Occipital lobe (tissue), 2 donors: ENCODE results near the gene KRTAP20-1. TPM values are rescaled to one million over a fixed set of nuclear protein-coding genes. Genes with fewer than 3 reads are reported as not detected.

Source experiments
- DNase-seq: peaks from one replicate; lab custom pipeline; 2025; lab: John Stamatoyannopoulos, UW
- total RNA-seq: library from RNA; depleted of rRNA; stranded (reverse); fragments of >200 nt; gene quantifications from one replicate; pipeline ENCODE4 v1.2.3, GENCODE V29; 2014

The KRTAP20-1 gene
- not detected for total RNA-seq

- no peak for DNase-seq
Measured at GRCh38 chr21:30616125-30616524, at the start of gene KRTAP20-1. KRTAP20-1 (plus strand) TSS chr21:30616425; CDS start chr21:30616455, 30 bp downstream.

GRCh38 chr21:30567617-30568016 is 48.6 kb upstream of the KRTAP20-1 start:
- no peak for DNase-seq

- DNase-seq: no peak
Measured at GRCh38 chr21:30577766-30578165, 38.5 kb upstream of the KRTAP20-1 start.

GRCh38 chr21:30579346-30579745 is 36.9 kb upstream of the KRTAP20-1 start:
- DNase-seq: no peak

GRCh38 chr21:30580132-30580531 is 36.1 kb upstream of the KRTAP20-1 start:
- no peak for DNase-seq

GRCh38 chr21:30582870-30583269 is 33.4 kb upstream of the KRTAP20-1 start:
- DNase-seq: no peak

- DNase-seq: no peak
Measured at GRCh38 chr21:30590297-30590696, 25.9 kb upstream of the KRTAP20-1 start, which contains the start of gene KRTAP22-2. KRTAP22-2 (minus strand) TSS chr21:30590397.

- DNase-seq: no peak
Measured at GRCh38 chr21:30592140-30592539, 24.1 kb upstream of the KRTAP20-1 start, which contains the start of gene KRTAP6-3. KRTAP6-3 (plus strand) TSS chr21:30592440; CDS start chr21:30592446, 6 bp downstream.

- no peak for DNase-seq
Measured at GRCh38 chr21:30598802-30599201, 17.4 kb upstream of the KRTAP20-1 start, which contains the start of gene KRTAP6-2. KRTAP6-2 (minus strand) TSS chr21:30598902; CDS start chr21:30598874, 28 bp downstream.

GRCh38 chr21:30600787-30601186 is 15.4 kb upstream of the KRTAP20-1 start, which contains the start of gene KRTAP22-1:
KRTAP22-1 (plus strand) TSS chr21:30601087.
- no peak for DNase-seq

GRCh38 chr21:30605968-30606367 is 10.3 kb upstream of the KRTAP20-1 start:
- no peak for DNase-seq

- no peak for DNase-seq
Measured at GRCh38 chr21:30612132-30612531, 4.1 kb upstream of the KRTAP20-1 start.

GRCh38 chr21:30613836-30614235 is 2.4 kb upstream of the KRTAP20-1 start, which contains the start of gene KRTAP6-1:
KRTAP6-1 (minus strand) TSS chr21:30613930; CDS start chr21:30613904, 26 bp downstream.
- DNase-seq: no peak

- DNase-seq: no peak
Measured at GRCh38 chr21:30615199-30615598, 1.0 kb upstream of the KRTAP20-1 start.

GRCh38 chr21:30620080-30620479 is 3.9 kb downstream of the KRTAP20-1 start:
- no peak for DNase-seq

- DNase-seq: no peak
Measured at GRCh38 chr21:30620522-30620921, 4.3 kb downstream of the KRTAP20-1 start, which contains the start of gene KRTAP20-4. KRTAP20-4 (plus strand) TSS chr21:30620627.

- DNase-seq: no peak
Measured at GRCh38 chr21:30623362-30623761, 7.1 kb downstream of the KRTAP20-1 start.

- DNase-seq: no peak
Measured at GRCh38 chr21:30625449-30626165, 9.4 kb downstream of the KRTAP20-1 start.

GRCh38 chr21:30628109-30628508 is 11.9 kb downstream of the KRTAP20-1 start:
- no peak for DNase-seq

- no peak for DNase-seq
Measured at GRCh38 chr21:30629200-30629599, 13.0 kb downstream of the KRTAP20-1 start.

GRCh38 chr21:30634906-30635305 is 18.7 kb downstream of the KRTAP20-1 start, which contains the start of gene KRTAP20-2:
KRTAP20-2 (plus strand) TSS chr21:30635206; CDS start chr21:30635264, 58 bp downstream.
- DNase-seq: no peak

- DNase-seq: no peak
Measured at GRCh38 chr21:30638686-30639085, 22.5 kb downstream of the KRTAP20-1 start.

GRCh38 chr21:30642564-30642963 is 26.3 kb downstream of the KRTAP20-1 start, which contains the start of gene KRTAP20-3:
KRTAP20-3 (plus strand) TSS chr21:30642864.
- DNase-seq: no peak
